Neural crest cell (in vitro differentiated cells): ENCODE data around the gene ERAS. TPM values are rescaled to one million over a fixed set of nuclear protein-coding genes. Genes with fewer than 3 reads are reported as not detected.

Experiments
- DNase-seq: peaks from one replicate; pipeline ENCODE4 v3.0.0; 2021; ENCODE audit warnings: low read depth, mixed read lengths, low spot score
- H3K27ac Mint-ChIP-seq: one replicate; pipeline ENCODE4 v1.8.0; 2021; ENCODE audit warnings: mild to moderate bottlenecking, mixed read lengths; ENCODE audit not compliant: unreplicated experiment
- H3K27me3 Mint-ChIP-seq: 2 replicates; pipeline ENCODE4 v1.8.0; 2021; ENCODE audit warnings: low read depth, mild to moderate bottlenecking, mixed read lengths
- H3K36me3 Mint-ChIP-seq: 2 replicates; pipeline ENCODE4 v1.8.0; 2021; ENCODE audit warnings: low read depth, mild to moderate bottlenecking, mixed read lengths
- H3K4me1 Mint-ChIP-seq: 2 replicates; pipeline ENCODE4 v1.8.0; 2021; ENCODE audit warnings: mixed read lengths
- H3K4me3 Mint-ChIP-seq: one replicate; pipeline ENCODE4 v1.8.0; 2021; ENCODE audit warnings: mild to moderate bottlenecking, mixed read lengths
- H3K9me3 Mint-ChIP-seq: 2 replicates; pipeline ENCODE4 v1.8.0; 2021; ENCODE audit warnings: mixed read lengths
- CTCF ChIP-seq: fragments of 200-600 bp; sonication (generic); conservative IDR thresholded peaks from 2 replicates; pipeline ENCODE4 v1.5.0; 2021; ENCODE audit warnings: antibody characterized with exemption, mild to moderate bottlenecking
- total RNA-seq: library from RNA; stranded (reverse); gene quantifications from 2 replicates; pipeline ENCODE4 v1.2.1, GENCODE V29; 2021

Gene ERAS
- total RNA-seq, 1 donor from 2014 or later, result 0.49 TPM

GRCh38 chrX:48813644-48814043, 12.7 kb upstream of the ERAS start:
- H3K4me1 Mint-ChIP-seq, result no peaks in the 10 kb centered on the region

GRCh38 chrX:48814722-48815121, 11.6 kb upstream of the ERAS start:
- Mint-ChIP-seq H3K9me3 (no peaks in the 10 kb centered on the region), H3K36me3 (peaks cover 6% of the 10 kb centered on the region), H3K27me3 (no peaks in the 10 kb centered on the region), H3K4me1 (no peaks in the 10 kb centered on the region), H3K4me3 (no peak overlapping the region), H3K27ac (no peak overlapping the region)
- DNase-seq, result no peak
- TF ChIP-seq CTCF, result no peak

More at GRCh38 chrX:48813644-48814043, 12.7 kb upstream of the ERAS start:
- TF ChIP-seq CTCF, result no peak
- no peak for DNase-seq
- Mint-ChIP-seq H3K36me3 (peaks cover 5% of the 10 kb centered on the region), H3K27ac (no peak overlapping the region), H3K4me3 (no peak overlapping the region), H3K9me3 (no peaks in the 10 kb centered on the region), H3K27me3 (no peaks in the 10 kb centered on the region)

- H3K27ac Mint-ChIP-seq, result no peak overlapping the region
- H3K27me3 Mint-ChIP-seq, result no peaks in the 10 kb centered on the region
- TF ChIP-seq CTCF, result no peak
- DNase-seq, result no peak
- no peaks in the 10 kb centered on the region for H3K4me1 Mint-ChIP-seq
- H3K36me3 Mint-ChIP-seq, result peaks cover 10% of the 10 kb centered on the region
- no peak overlapping the region for H3K4me3 Mint-ChIP-seq
- no peaks in the 10 kb centered on the region for H3K9me3 Mint-ChIP-seq
These were observed 11.0 kb upstream of the ERAS start for GRCh38 chrX:48815266-48815665.

GRCh38 chrX:48816014-48816810, 10.1 kb upstream of the ERAS start:
- Mint-ChIP-seq H3K4me3 (no peak overlapping the region), H3K27ac (no peak overlapping the region), H3K4me1 (no peaks in the 10 kb centered on the region), H3K27me3 (no peaks in the 10 kb centered on the region), H3K9me3 (no peaks in the 10 kb centered on the region), H3K36me3 (peaks cover 10% of the 10 kb centered on the region)
- no peak for TF ChIP-seq CTCF
- DNase-seq, result no peak

GRCh38 chrX:48818098-48818497, 8.2 kb upstream of the ERAS start:
- no peaks in the 10 kb centered on the region for H3K27me3 Mint-ChIP-seq
- H3K4me3 Mint-ChIP-seq, result no peak overlapping the region
- TF ChIP-seq CTCF, result no peak
- peaks cover 13% of the 10 kb centered on the region for H3K36me3 Mint-ChIP-seq
- H3K9me3 Mint-ChIP-seq, result no peaks in the 10 kb centered on the region
- H3K4me1 Mint-ChIP-seq, result no peaks in the 10 kb centered on the region
- no peak for DNase-seq
- no peak overlapping the region for H3K27ac Mint-ChIP-seq
